GM12892 (cell line): ENCODE results near the gene UBE4B.
"Not testable (repeated sequence)": the region's sequence is repeated elsewhere in the genome, so short reads cannot be mapped to it uniquely, and the experiment has no call there.

ENCODE experiments used
- DNase-seq: peaks from one replicate; pipeline ENCODE4 v3.0.0; 2011; ENCODE audit not compliant: insufficient read length
- FAIRE-seq: peaks from 2 replicates; lab custom pipeline; 2011; peaks lifted over from hg19 to GRCh38; lab: Jason Lieb, UNC
- POLR2A ChIP-seq: IDR thresholded peaks from 2 replicates; pipeline ENCODE4 v1.6.1; 2011; ENCODE audit warnings: low read depth, low read length, control low read depth
- POLR2AphosphoS5 ChIP-seq: IDR thresholded peaks from 2 replicates; pipeline ENCODE4 v1.6.1; 2011; ENCODE audit warnings: low read depth, low read length, control low read depth
- TAF1 ChIP-seq: IDR thresholded peaks from 2 replicates; pipeline ENCODE4 v1.6.1; 2011; ENCODE audit warnings: low read depth, mild to moderate bottlenecking, control low read depth, low read length, borderline replicate concordance

Gene UBE4B

DNA sequence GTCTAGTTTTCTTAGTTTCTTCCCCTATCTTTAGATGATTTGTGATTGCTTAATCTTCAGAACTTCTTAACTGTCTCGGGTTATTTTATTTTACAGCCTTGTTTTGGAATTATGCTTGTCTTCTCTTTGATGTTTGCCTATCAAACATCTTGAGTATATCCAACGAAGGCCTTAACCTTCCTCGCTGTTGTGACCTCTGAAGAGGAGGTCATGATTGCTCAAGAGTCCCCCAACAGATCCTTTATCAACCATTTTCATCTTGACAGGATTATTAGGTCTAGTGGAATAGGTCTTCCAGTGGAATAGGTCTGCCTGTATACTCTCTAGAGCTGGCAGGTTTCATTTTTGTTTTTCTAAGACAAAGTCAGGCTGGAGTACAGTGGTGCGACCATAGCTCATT lies 45.7 kb downstream of the UBE4B start:
- FAIRE-seq = no peak
- TF ChIP-seq TAF1 (no peak), POLR2AphosphoS5 (no peak), POLR2A (no peak)

DNA sequence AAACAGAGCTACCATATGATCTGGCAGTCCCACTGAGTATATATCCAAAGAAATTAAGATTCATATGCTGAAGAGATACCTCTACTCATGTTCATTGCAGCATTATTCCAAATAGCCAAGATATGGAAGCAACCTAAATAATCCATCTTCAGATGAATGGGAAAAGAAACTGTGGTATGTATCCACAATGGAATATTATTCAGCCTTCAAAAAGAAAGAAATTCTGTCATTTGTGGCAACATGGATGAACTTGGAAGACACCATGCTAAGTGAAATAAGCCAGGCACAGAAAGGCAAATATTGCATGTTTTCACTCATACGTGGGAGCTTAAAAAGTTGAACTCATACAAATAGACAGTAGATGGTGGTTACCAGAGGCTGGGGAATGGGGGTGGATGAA lies 47.8 kb downstream of the UBE4B start:
- TF ChIP-seq POLR2AphosphoS5 = no peak
- TF ChIP-seq POLR2A = no peak
- no peak for DNase-seq
- FAIRE-seq = no peak

More for the DNA sequence above, 45.7 kb downstream of the UBE4B start:
- no peak for DNase-seq

DNA sequence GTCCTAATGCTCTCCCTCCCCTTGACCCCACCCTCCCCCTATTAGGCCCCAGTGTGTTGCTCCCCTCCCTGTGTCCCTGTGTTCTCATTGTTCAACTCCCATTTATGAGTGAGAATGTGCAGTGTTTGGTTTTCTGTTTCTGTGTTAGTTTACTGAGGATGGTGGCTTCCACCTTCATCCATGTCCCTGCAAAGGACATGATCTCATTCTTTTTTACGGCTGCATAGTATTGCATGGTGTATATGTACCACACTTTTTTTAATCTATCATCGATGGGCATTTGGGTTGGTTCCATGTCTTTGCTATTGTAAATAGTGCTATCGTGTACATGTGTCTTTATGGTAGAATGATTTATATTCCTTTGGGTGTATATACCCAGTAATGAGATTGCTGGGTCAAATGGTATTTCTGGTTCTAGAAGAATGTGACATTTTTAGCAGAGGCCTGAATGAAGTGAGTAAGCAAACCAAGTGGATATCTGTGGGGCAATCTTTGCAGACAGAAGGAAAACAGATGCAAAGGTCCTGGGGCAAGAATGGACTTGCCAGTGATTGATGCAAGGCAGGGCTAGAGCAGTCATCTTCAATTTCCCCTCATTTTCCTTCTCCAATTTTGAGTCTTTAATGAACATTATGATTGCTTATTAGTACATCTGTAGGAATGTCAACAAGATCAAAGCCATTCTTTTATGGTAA lies 50.2 kb downstream of the UBE4B start:
- TF ChIP-seq POLR2A = no peak
- no peak for TF ChIP-seq POLR2AphosphoS5
- TF ChIP-seq TAF1 = no peak
- no peak for FAIRE-seq
- DNase-seq = no peak

DNA sequence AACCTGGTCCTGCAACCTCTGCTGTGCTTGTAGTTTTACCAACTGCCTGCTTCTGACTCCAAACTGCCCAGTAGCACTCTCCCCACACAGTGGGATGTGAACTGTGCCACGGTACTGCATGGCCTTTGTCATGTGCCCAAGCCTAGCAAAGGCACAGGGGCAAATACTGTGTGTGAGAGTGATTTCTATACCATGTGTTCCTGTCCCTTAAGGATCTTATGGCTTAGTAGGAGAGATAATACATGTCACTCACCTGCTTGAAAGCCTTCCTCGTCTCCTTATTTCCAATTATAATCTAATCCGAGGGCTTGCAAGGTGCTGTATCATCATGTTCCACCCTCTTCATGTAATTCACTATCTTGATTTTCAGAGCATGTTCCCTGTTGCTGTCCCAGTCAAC lies 51.3 kb downstream of the UBE4B start:
- DNase-seq (no peak), FAIRE-seq (no peak)

DNA sequence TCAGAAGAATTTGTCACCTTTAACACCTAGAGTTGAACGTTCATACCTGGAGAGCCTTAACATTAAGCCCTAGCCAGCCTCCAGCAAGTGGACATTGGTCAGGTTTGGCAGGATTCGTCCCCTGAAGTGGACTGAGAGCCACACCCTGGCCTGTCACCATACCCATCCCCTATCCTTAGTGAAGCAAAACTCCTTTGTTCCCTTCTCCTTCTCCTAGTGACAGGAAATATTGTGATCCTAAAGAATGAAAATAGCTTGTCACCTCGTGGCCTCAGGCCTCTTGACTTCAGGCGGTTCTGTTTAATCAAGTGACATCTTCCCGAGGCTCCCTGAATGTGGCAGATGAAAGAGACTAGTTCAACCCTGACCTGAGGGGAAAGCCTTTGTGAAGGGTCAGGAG lies 52.3 kb downstream of the UBE4B start:
- no peak for TF ChIP-seq POLR2AphosphoS5
- TF ChIP-seq TAF1 = no peak
- TF ChIP-seq POLR2A = no peak
- no peak for FAIRE-seq
- no peak for DNase-seq

More for the DNA sequence above, 51.3 kb downstream of the UBE4B start:
- TF ChIP-seq TAF1 (no peak), POLR2AphosphoS5 (no peak), POLR2A (no peak)

DNA sequence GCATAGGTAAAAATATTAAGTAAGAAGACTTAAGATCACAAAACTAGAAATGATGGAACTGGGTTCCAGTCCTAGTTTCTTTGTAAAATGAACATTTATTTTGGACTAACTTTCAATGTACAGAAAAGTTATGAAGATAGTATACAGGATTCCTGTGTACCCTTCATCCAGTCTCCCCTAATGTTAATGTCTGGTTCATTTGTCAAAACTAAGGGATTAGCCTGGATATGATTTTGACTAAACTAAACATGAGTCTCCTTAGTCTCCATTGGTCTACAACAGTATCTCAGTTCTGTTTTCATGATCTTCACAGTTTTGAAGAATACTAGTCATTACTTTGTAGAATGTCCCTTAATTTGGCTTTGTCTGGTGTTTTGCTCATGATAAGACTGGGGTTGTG lies 54.5 kb downstream of the UBE4B start:
- FAIRE-seq (peak; percentile 24), DNase-seq (no peak)
- TF ChIP-seq POLR2AphosphoS5 = no peak
- no peak for TF ChIP-seq TAF1
- no peak for TF ChIP-seq POLR2A

DNA sequence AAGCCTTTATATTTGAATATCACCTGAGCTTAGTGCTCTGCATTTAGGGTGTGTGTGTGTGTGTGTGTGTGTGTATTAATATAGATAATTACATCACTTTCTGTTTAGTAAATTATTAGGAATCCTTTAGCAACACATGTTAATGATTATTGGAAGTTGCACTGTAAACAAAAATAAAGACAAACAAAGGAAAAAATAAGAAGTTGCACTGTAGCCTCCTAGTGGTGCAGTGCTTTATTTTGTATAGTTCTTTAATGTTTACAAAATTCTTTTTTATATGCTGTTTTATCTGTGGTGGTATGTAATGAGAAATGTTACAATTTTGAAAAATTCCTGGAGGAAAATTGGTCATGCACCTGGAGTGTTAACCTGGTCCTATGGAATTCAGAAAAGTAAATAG lies 69.2 kb downstream of the UBE4B start:
- DNase-seq = no peak
- TF ChIP-seq POLR2AphosphoS5 (no peak), TAF1 (no peak), POLR2A (no peak)
- no peak for FAIRE-seq

DNA sequence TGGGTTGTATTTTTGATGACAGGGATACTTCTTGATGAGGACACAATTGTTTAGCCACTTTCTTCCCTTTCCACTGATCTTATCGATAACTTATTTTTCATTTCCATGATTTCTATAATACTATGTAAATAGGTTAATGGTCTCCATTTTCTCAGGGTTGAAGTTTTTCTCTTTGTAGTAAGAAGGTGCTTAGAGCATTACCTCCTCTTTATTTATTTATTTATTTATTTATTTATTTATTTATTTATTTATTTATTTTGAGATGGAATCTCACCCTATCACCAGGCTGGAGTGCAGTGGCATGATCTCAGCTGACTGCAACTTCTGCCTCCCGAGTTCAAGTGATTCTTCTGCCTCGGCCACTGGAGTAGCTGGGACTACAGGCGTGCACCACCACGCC lies 70.4 kb downstream of the UBE4B start:
- no peak for TF ChIP-seq POLR2AphosphoS5
- TF ChIP-seq POLR2A = no peak
- TF ChIP-seq TAF1 = no peak
- DNase-seq (no peak), FAIRE-seq (no peak)

DNA sequence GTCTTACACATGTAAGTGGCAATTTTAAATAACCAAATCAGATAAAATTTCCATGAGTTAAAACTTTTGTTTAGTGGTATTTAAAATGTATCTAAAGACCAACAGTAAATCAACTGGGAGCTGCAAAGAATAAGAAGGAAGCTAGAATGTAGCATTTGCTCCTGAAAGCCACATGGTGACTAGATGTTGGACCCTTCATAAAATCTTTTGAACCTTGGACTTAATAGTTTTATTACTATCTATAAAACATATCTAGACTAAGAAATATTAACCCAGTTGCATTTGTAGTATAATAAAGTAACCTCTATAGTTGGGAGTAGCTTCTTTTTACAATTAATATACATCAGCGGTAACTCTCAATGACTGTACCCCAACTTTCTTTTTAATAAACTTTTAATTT lies 72.1 kb downstream of the UBE4B start:
- FAIRE-seq = no peak
- TF ChIP-seq POLR2A = no peak
- TF ChIP-seq TAF1 = no peak
- no peak for DNase-seq

DNA sequence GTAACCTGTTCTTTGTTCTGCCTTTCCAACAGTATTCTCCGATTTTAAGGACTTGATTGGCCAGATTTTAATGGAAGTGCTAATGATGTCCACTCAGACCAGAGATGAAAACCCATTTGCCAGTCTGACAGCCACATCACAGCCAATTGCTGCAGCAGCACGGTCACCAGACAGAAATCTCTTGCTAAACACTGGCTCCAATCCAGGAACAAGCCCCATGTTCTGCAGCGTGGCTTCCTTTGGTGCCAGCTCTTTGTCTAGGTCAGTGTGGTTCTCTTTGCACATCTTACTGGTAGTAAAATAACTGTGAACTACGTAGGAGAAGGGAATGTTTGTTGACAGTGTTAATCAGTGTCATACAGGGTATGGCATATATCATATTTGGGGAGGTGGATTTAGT lies 72.7 kb downstream of the UBE4B start:
- DNase-seq (no peak), FAIRE-seq (no peak)
- TF ChIP-seq POLR2AphosphoS5 (no peak), TAF1 (no peak), POLR2A (no peak)

DNA sequence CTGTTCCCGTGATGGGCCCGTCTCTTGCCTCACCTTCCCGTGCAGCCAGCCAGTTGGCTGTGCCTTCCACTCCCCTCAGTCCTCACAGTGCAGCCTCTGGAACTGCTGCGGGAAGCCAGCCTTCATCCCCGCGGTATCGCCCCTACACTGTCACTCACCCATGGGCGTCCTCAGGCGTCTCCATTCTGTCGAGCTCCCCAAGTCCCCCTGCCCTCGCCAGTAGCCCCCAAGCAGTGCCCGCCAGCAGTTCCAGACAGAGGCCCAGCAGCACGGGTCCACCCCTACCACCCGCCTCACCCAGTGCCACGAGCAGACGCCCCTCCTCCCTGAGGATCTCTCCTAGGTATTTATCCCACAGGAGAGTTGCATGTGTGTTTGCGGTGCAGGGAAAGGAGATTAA lies 73.5 kb downstream of the UBE4B start:
- DNase-seq (no peak), FAIRE-seq (no peak)
- TF ChIP-seq TAF1 (no peak), POLR2A (no peak), POLR2AphosphoS5 (no peak)

DNA sequence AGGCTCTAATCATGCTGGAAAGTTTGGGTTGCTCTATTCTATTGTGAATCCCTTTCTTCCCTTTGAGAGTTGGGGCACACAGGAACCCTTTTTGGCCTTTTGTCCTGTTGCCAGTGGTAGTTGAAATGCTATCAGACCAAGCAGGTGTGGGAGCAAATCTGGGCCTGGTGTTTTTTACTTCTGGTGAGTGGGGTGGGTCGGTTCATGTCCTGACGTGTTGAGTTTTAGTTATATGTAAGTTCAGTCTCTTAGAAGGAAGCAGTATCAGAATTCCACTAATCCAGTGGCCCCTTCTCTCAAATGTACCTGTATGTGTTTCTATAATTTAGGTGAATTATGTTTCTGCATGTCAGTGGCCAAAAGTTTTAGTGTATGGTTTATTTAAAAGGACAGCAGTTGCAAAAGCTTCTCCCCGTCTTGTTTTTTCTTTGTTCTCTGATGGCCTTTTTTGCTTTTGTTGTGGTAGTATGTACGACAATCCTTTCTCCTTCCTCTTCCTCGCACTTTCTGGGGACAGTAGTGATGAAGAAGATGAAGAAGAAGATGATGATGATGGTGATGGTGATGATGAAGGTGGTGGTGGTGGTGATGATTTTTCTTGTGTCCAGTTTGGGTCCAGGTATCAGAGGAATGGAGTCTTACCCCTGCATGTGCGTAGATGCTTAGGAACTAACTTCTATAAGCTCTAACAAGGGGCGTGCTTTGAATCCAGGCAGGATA lies 74.2 kb downstream of the UBE4B start:
- DNase-seq (no peak), FAIRE-seq (no peak)
- TF ChIP-seq POLR2AphosphoS5 (no peak), POLR2A (no peak), TAF1 (no peak)

DNA sequence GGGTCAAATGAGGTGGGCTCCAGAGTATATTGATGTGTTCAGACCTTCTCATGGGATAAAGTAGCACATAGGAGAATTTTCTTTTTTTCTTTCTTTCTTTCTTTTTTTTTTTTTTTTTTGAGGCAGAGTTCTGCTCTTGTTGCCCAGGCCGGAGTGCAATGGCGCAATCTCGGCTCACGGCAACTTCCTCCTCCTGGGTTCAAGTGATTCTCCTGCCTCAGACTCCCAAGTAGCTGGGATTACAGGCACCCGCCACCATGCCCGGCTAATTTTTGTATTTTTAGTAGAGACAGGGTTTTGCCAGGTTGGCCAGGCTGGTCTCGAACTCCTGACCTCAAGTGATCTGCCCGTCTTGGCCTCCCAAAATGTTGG lies 74.7 kb downstream of the UBE4B start:
- not testable (repeated sequence) for FAIRE-seq, DNase-seq
